Coronary artery (tissue), 2 donors: ENCODE data around the gene WDR59.

ENCODE experiments used
- DNase-seq: peaks from one replicate; pipeline ENCODE4 v3.0.0-alpha.2; 2017; ENCODE audit warnings: low spot score
- H3K27ac ChIP-seq, 2 donors: fragments of 200-600 bp; sonication (generic); one replicate each; pipeline ENCODE4 v1.5.1; 2016 to 2019
- H3K4me3 ChIP-seq: fragments of 200-600 bp; sonication (generic); 2 replicates; pipeline ENCODE4 v1.5.1; 2016; ENCODE audit warnings: mild to moderate bottlenecking, moderate library complexity
- TF ChIP-seq, protein P1 (sequence below): fragments of 200-600 bp; sonication (generic); IDR thresholded peaks from one replicate; pipeline ENCODE4 v1.5.1; 2019; ENCODE audit warnings: antibody characterized with exemption

WDR59 gene

DNA sequence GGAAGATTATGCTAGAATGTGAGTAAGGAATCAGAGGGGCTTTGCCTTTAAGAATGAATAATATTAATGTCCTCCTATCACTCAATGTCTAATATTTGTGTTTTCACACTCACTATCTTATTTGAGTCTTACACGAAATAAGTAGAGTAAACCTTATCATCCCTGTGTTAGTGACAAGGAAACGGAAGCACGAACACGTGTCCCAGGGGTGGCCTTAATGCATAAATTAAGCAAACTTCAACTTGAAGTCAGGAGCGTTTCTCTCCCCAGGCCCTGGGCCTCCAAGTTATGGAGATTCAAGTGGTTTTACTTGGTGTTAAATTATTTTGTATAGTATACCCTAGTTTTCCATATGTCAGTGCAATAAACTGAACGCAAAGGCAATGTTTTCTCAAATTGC, 96.0 kb downstream of the WDR59 start:
- Histone ChIP-seq H3K4me3 (no peak overlapping the region), H3K27ac (no peak overlapping the region)
- TF ChIP-seq, protein P1, sequence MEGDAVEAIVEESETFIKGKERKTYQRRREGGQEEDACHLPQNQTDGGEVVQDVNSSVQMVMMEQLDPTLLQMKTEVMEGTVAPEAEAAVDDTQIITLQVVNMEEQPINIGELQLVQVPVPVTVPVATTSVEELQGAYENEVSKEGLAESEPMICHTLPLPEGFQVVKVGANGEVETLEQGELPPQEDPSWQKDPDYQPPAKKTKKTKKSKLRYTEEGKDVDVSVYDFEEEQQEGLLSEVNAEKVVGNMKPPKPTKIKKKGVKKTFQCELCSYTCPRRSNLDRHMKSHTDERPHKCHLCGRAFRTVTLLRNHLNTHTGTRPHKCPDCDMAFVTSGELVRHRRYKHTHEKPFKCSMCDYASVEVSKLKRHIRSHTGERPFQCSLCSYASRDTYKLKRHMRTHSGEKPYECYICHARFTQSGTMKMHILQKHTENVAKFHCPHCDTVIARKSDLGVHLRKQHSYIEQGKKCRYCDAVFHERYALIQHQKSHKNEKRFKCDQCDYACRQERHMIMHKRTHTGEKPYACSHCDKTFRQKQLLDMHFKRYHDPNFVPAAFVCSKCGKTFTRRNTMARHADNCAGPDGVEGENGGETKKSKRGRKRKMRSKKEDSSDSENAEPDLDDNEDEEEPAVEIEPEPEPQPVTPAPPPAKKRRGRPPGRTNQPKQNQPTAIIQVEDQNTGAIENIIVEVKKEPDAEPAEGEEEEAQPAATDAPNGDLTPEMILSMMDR, result no peak
- no peak for DNase-seq

DNA sequence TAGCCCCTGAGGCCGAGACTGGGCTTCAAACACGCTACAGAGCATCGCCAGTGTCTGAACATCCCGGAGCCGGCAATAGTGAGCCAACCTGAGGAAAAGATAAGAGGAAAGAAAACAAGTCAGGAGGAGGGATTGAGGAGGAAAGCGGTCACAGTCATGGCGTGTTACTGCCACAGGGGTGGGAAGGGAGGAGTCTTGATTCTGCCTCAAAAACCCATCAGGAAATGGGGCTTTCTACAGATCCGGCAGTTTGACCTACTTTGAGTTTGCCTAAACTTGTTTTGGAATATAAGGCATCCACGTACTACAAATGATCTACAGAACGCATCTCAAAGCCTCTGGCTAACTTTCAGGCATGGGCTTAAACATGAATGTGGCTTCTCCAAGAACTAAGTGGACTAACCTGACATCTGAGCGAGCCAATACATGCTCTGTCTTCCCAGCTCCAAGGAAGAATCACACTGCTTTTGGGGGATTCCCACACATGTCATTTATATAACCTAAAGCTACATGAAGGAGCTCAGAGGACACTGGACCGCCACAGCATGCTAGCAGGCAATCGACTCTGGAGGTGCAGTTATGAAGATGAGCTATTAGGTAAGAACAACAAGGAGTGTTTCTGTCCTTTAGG, 96.6 kb downstream of the WDR59 start:
- H3K27ac ChIP-seq, result no peak overlapping the region

DNA sequence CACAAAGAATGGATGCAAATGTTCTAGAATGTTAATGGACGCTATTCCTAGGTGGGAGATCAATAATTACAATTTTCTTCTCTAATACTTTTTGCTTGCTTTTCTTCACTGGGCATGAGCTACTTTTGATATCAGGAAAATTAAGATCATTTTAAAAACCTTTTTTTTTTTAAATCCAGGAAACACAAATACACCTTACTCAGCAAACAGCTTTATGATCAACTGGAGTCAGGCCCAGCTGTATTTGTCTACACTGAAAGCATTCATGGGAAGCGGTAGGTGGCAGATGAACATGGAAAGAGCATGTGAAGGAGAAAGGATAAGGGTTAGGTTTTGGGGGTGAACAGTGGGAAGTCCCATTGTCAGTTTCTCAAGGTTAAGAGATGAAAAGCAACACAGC, 97.8 kb downstream of the WDR59 start:
- no peak overlapping the region for H3K4me3 ChIP-seq
- DNase-seq, result no peak
- TF ChIP-seq, protein P1, result no peak
- H3K27ac ChIP-seq, result no peak overlapping the region

More for the DNA sequence above, 96.6 kb downstream of the WDR59 start:
- TF ChIP-seq, protein P1, result no peak
- no peak overlapping the region for H3K4me3 ChIP-seq
- DNase-seq, result no peak

DNA sequence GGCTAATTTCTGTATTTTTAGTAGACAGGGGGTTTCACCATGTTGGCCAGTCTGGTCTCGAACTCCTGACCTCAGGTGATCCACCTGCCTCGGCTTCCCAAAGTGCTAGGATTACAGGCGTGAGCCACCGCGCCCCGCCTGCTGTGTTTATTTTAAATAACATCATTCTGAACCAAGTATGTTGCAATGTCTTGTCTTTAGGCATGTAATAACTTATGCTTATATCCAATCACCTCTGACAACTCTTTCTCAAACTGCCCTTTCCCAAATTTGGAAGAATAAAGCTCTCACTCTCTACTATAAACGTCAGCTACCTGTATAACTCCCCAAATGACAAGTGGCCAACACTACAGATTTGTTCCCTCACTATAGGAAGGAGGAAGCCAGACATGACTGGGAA, 107.2 kb downstream of the WDR59 start:
- DNase-seq, result no peak
- Histone ChIP-seq H3K27ac (no peak overlapping the region), H3K4me3 (no peak overlapping the region)
- TF ChIP-seq, protein P1, result no peak

DNA sequence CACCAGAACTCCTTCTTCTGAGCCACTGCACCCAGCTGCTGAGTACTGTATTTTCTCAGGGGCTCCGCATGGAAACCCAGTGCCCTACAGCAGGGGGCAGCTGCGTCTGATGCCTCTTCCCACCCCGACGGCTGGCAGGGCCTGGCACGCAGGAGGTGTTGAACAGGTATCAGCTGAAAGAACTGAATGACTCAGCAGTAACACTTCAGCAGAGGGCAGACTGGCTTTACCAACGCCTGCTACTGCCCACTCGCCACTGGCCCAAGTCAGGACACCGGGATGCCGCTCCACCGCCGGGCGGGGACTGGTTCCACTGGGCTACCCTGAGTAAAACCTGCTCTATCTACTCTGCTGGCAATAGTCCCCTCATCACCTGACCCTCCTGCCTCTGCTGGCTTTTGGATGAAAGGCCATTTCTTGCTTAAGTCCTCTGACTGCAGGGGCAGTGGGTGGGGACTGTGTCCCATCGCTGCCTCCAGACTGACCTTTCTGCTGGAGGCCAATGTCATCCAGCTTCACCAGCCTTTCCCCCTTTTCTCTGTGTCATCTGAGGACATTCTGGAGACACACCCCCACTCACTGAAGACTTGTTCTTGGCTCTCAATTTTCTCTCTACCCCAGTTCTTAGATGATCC, 109.9 kb downstream of the WDR59 start:
- H3K4me3 ChIP-seq, result no peak overlapping the region
- TF ChIP-seq, protein P1, result no peak
- DNase-seq, result no peak
- no peak overlapping the region for H3K27ac ChIP-seq

DNA sequence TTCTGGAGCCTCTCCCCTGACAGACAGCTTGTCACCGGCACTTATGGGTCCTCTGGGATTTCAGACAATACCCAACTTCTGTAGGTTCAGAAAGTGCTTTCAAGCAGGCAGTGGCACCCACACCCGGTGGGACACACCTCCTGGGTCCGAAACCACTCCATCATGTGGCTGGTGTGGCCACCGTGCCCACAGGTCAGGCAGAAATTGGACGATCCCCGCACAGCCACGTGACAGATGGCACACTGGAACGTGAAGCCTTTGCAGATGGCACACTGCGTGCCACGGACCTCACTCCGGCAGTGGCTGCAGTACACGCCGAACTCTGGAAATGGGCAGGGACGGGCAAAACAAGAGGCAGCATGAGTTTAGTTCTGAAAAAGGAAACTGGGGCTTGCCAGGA, 110.8 kb downstream of the WDR59 start:
- H3K27ac ChIP-seq, result no peak overlapping the region
- no peak for DNase-seq

DNA sequence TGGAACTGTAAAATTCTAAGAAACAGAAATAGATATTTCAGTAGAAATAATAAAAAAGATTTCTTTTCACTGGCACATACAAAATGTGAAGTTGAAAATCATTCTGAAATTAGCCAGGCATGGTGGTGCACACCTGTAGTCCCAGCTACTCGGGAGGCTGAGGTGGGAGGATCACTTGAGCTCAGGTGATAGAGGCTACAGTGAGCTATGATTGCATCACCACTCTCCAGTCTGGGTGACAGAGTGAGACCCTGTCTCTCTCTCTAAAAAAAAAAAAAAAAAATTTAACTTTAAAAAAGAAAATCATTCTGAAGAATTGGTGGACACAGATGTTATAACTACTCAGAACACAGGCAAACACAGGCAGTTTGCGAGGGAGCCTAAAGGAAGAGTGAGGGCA, 112.6 kb downstream of the WDR59 start:
- no peak overlapping the region for H3K27ac ChIP-seq
- TF ChIP-seq, protein P1, result no peak
- no peak for DNase-seq
- H3K4me3 ChIP-seq, result no peak overlapping the region

More for the DNA sequence above, 110.8 kb downstream of the WDR59 start:
- no peak overlapping the region for H3K4me3 ChIP-seq
- TF ChIP-seq, protein P1, result no peak
